Endothelial cell of umbilical vein (primary cell): ENCODE data around the gene PTGS1. TPM values are rescaled to one million over a fixed set of nuclear protein-coding genes. Genes with fewer than 3 reads are reported as not detected.

Source experiments
- BruUV-seq: library from RNA; stranded (reverse); fragments of 400-500 nt; replicated peaks from 2 replicates; lab custom pipeline; 2021; lab: Mats Ljungman, UMichigan
- CTCF ChIA-PET: fragments of 300-600, 350-600 bp; sonication (Branson Sonifier 250); formaldehyde crosslinking; loops from one replicate; lab custom pipeline; 2021; ENCODE audit warnings: antibody characterized with exemption, inconsistent platforms; lab: Charles Lee
- POLR2A ChIA-PET: fragments of 300-600, 350-600 bp; sonication (Branson Sonifier 250); formaldehyde crosslinking; loops from one replicate; lab custom pipeline; 2021; ENCODE audit warnings: antibody characterized with exemption, inconsistent platforms; lab: Charles Lee
- DNase-seq: peaks from one replicate; pipeline ENCODE4 v3.0.0-alpha.2; 2011; ENCODE audit warnings: low read depth, low spot score
- FAIRE-seq: peaks from 2 replicates; lab custom pipeline; 2011; peaks lifted over from hg19 to GRCh38; lab: Jason Lieb, UNC
- H2AFZ ChIP-seq: 2 replicates; pipeline ENCODE4 v1.6.0; 2012; ENCODE audit warnings: low read depth, low read length, control low read depth, inconsistent platforms
- H3K27ac ChIP-seq: 2 replicates; pipeline ENCODE4 v1.5.1; 2011; ENCODE audit warnings: low read depth, mild to moderate bottlenecking, control low read depth, low read length, moderate library complexity; ENCODE audit not compliant: insufficient read depth
- H3K27me3 ChIP-seq, 2 experiments: 2 replicates each; pipeline versions ENCODE4 v1.6.0 to v1.6.1; 2011; ENCODE audit warnings: low read length in 2 of 2, mixed read lengths in 1 of 2; ENCODE audit not compliant: control insufficient read depth in 2 of 2, insufficient read depth in 2 of 2
- H3K36me3 ChIP-seq, 2 experiments: 2 replicates in 1 of 2; 3 replicates in 1 of 2; pipeline ENCODE4 v1.5.1; 2011; ENCODE audit warnings: low read length in 2 of 2, mild to moderate bottlenecking in 1 of 2, moderate library complexity in 1 of 2; ENCODE audit not compliant: control insufficient read depth in 2 of 2, insufficient read depth in 2 of 2; ENCODE audit errors: extremely low read depth in 1 of 2
- H3K4me1 ChIP-seq: 3 replicates; pipeline ENCODE4 v1.5.1; 2011; ENCODE audit warnings: mild to moderate bottlenecking, low read length; ENCODE audit not compliant: control insufficient read depth, insufficient read depth; ENCODE audit errors: extremely low read depth
- H3K4me2 ChIP-seq: 2 replicates; pipeline ENCODE4 v1.6.1; 2011; ENCODE audit warnings: low read length, control low read depth, mixed read lengths; ENCODE audit not compliant: insufficient read depth
- H3K4me3 ChIP-seq, 3 experiments: fragments of 200-600 bp in 1 of 3; sonication (generic), shearing (Covaris generic) in 1 of 3; replicated peaks in 1 of 3; 2 replicates each; pipeline ENCODE4 v1.5.1; 2011 to 2016; ENCODE audit warnings: control low read depth in 3 of 3, low read length in 3 of 3, mild to moderate bottlenecking in 2 of 3, inconsistent platforms in 1 of 3, low read depth in 1 of 3, moderate library complexity in 1 of 3; ENCODE audit not compliant: insufficient read depth in 1 of 3
- H3K79me2 ChIP-seq: 2 replicates; pipeline ENCODE4 v1.6.0; 2012; ENCODE audit warnings: low read length, inconsistent platforms; ENCODE audit not compliant: control insufficient read depth, insufficient read depth
- H3K9ac ChIP-seq: replicated peaks from 2 replicates; pipeline ENCODE3; 2011; ENCODE audit warnings: low read length, control low read depth; ENCODE audit not compliant: insufficient read depth; ENCODE audit errors: extremely low read depth
- H3K9me1 ChIP-seq: replicated peaks from 3 replicates; pipeline ENCODE4 v1.6.0; 2011; ENCODE audit warnings: mild to moderate bottlenecking, low read length; ENCODE audit not compliant: control insufficient read depth, insufficient read depth; ENCODE audit errors: extremely low read depth
- H3K9me3 ChIP-seq: replicated peaks from 2 replicates; pipeline ENCODE4 v1.5.1; 2012; ENCODE audit warnings: low read length, inconsistent platforms; ENCODE audit not compliant: control insufficient read depth, insufficient read depth
- H4K20me1 ChIP-seq: replicated peaks from 2 replicates; pipeline ENCODE3; 2011; ENCODE audit warnings: mild to moderate bottlenecking, low read length; ENCODE audit not compliant: control insufficient read depth, insufficient read depth; ENCODE audit errors: extremely low read depth
- CTCF ChIP-seq, 2 donors: IDR thresholded peaks; 1 replicate in 1 of 2; 2 replicates in 1 of 2; pipeline ENCODE4 v1.5.1; 2011; ENCODE audit warnings: low read length in 2 of 2, mild to moderate bottlenecking in 2 of 2, moderate library complexity in 2 of 2, control low read depth in 1 of 2, inconsistent platforms in 1 of 2, low read depth in 1 of 2; ENCODE audit not compliant: insufficient read depth in 1 of 2; ENCODE audit errors: extremely low read depth in 1 of 2
- EZH2 ChIP-seq: IDR thresholded peaks from 2 replicates; pipeline ENCODE4 v1.6.1; 2012; ENCODE audit warnings: borderline replicate concordance, low read depth, mild to moderate bottlenecking, moderate library complexity, low read length, inconsistent platforms; ENCODE audit not compliant: severe bottlenecking
- MAX ChIP-seq: IDR thresholded peaks from 2 replicates; pipeline ENCODE4 v1.6.1; 2011; ENCODE audit not compliant: insufficient read depth, insufficient read length
- MYC ChIP-seq: IDR thresholded peaks from one replicate; pipeline ENCODE4 v1.6.1; 2011; ENCODE audit warnings: mild to moderate bottlenecking, low read depth, low read length
- POLR2A ChIP-seq: IDR thresholded peaks from 2 replicates; pipeline ENCODE4 v1.6.1; 2012; ENCODE audit warnings: low read depth, mild to moderate bottlenecking, control low read depth, low read length
- dilution Hi-C: fragments of 300-500 bp; cut with MboI; formaldehyde crosslinking; loops from one replicate; pipeline ENCODE4 v1.15.0; 2019; ENCODE audit warnings: low sequenced_read_pairs; ENCODE audit not compliant: extremely low pct_ligation_motif_present
- intact Hi-C: fragments of 100-400 bp; cut with micrococcal nuclease; formaldehyde crosslinking; loops from one replicate; pipeline ENCODE4 v1.10.0; 2022
- polyA plus RNA-seq, 4 experiments: library from polyadenylated mRNA; depleted of rRNA in 3 of 4; stranded (reverse) in 3 of 4; unstranded in 1 of 4; fragments of >200 nt; gene quantifications; 2 replicates each; pipeline versions ENCODE4 v1.2.1 to v1.2.3, GENCODE V29; 2011 to 2012; ENCODE audit warnings: missing spikeins in 1 of 4
- small RNA-seq: library from RNA; depleted of rRNA; stranded (forward); fragments of <200 nt; gene quantifications from one replicate; pipeline ENCODE3, GENCODE V24; 2012; ENCODE audit warnings: low replicate concordance, low read depth; ENCODE audit not compliant: insufficient read depth, insufficient read length
- total RNA-seq: library from RNA; stranded (reverse); gene quantifications from 2 replicates; pipeline ENCODE4 v1.2.3, GENCODE V29; 2021

Gene PTGS1
- total and polyA plus RNA-seq, 2 donors (not counting 3 experiments of a cell fraction or from before 2014, with no cell fraction given), result 37.6 to 45.2 TPM

GRCh38 chr9:122444041-122444733 lies 73.4 kb downstream of the PTGS1 start:
- H3K4me2 ChIP-seq, result no peak overlapping the region
- TF ChIP-seq CTCF (IDR thresholded peaks at IDR 0.05; ENCODE audit: extremely low read depth in 1 of 2, insufficient read depth in 1 of 2, low read depth in 1 of 2, low read length in 2 of 2) (no peak), MYC (no peak), EZH2 (no peak), POLR2A (no peak), MAX (no peak)
- H3K9me1 ChIP-seq, result no peaks in the 10 kb centered on the region
- no peaks in the 10 kb centered on the region for H4K20me1 ChIP-seq
- no peaks in the 10 kb centered on the region for H3K9me3 ChIP-seq
- no TSS peak for BruUV-seq
- H3K27me3 ChIP-seq, result no peaks in the 10 kb centered on the region
- no peaks in the 10 kb centered on the region for H3K36me3 ChIP-seq
- ChIA-PET POLR2A (no interaction called here), CTCF (interaction anchor here (2.5 to 3.2 kb wide), 2 partner anchors 10 to 93 kb away, joined by 9 to 24 read pairs; no protein-coding TSS in a partner anchor)
- no peak overlapping the region for H3K9ac ChIP-seq
- dilution Hi-C loops (no loop called here), intact Hi-C loops (no loop called here)
- H3K4me3 ChIP-seq, result no peak overlapping the region
- DNase-seq (no peak), FAIRE-seq (no peak)
- H3K4me1 ChIP-seq, result peaks cover 14% of the 10 kb centered on the region
- no peak overlapping the region for H3K27ac ChIP-seq
- no peaks in the 10 kb centered on the region for H3K79me2 ChIP-seq
- no peak overlapping the region for H2AFZ ChIP-seq

Small RNAs within 50 kb of the gene (small RNA-seq; reads per million reads assigned to genes)
- not detected for gene AL162424.1

Other genes with a start within 250 kb of the PTGS1 start
- 65.5 and 68.2 TPM in 2 replicates for gene NDUFA8, start 211.2 kb upstream of the PTGS1 start, total RNA-seq
- 81.4 and 100 TPM in 2 replicates for gene NDUFA8, start 211.2 kb upstream of the PTGS1 start, polyA plus RNA-seq
- not detected in 2 replicates for gene MORN5, start 211.1 kb upstream of the PTGS1 start, total RNA-seq
- gene MORN5, start 211.1 kb upstream of the PTGS1 start, polyA plus RNA-seq, result not detected in 2 replicates
- 9.4 and 18.4 TPM in 2 replicates for gene LHX6, start 142.1 kb upstream of the PTGS1 start, total RNA-seq
- gene LHX6, start 142.1 kb upstream of the PTGS1 start, polyA plus RNA-seq, result 1.8 and 2.4 TPM in 2 replicates
- 26.9 and 28.6 TPM in 2 replicates for gene RBM18, start 106.2 kb upstream of the PTGS1 start, total RNA-seq
- 7.0 and 7.9 TPM in 2 replicates for gene RBM18, start 106.2 kb upstream of the PTGS1 start, polyA plus RNA-seq
- gene MRRF, start 106.1 kb upstream of the PTGS1 start, total RNA-seq, result 36.4 and 36.5 TPM in 2 replicates
- 24.2 and 27.2 TPM in 2 replicates for gene MRRF, start 106.1 kb upstream of the PTGS1 start, polyA plus RNA-seq
- gene OR1J1, start 106.9 kb downstream of the PTGS1 start, total RNA-seq, result not detected in 2 replicates
- gene OR1J1, start 106.9 kb downstream of the PTGS1 start, polyA plus RNA-seq, result not detected in 2 replicates
- gene OR1J2, start 139.8 kb downstream of the PTGS1 start, total RNA-seq, result not detected in 2 replicates
- gene OR1J2, start 139.8 kb downstream of the PTGS1 start, polyA plus RNA-seq, result not detected in 2 replicates
- not detected in 2 replicates for gene OR1J4, start 148.1 kb downstream of the PTGS1 start, total RNA-seq
- not detected in 2 replicates for gene OR1J4, start 148.1 kb downstream of the PTGS1 start, polyA plus RNA-seq
- not detected in 2 replicates for gene OR1N1, start 156.3 kb downstream of the PTGS1 start, total RNA-seq
- 0.08 TPM in 1 of 2 replicates, not detected in the other for gene OR1N1, start 156.3 kb downstream of the PTGS1 start, polyA plus RNA-seq
- gene OR1N2, start 182.1 kb downstream of the PTGS1 start, total RNA-seq, result not detected in 2 replicates
- not detected in 2 replicates for gene OR1N2, start 182.1 kb downstream of the PTGS1 start, polyA plus RNA-seq
- gene OR1L8, start 212.4 kb downstream of the PTGS1 start, total RNA-seq, result 0.15 and 0.16 TPM in 2 replicates
- gene OR1L8, start 212.4 kb downstream of the PTGS1 start, polyA plus RNA-seq, result 1.8 and 1.9 TPM in 2 replicates
- not detected in 2 replicates for gene OR1Q1, start 243.7 kb downstream of the PTGS1 start, total RNA-seq
- gene OR1Q1, start 243.7 kb downstream of the PTGS1 start, polyA plus RNA-seq, result not detected in 2 replicates